GM18873 (cell line): Measurements from ENCODE around the gene CNGB1.
"Not testable (repeated sequence)": the region's sequence is repeated elsewhere in the genome, so short reads cannot be mapped to it uniquely, and the experiment has no call there.

Experiments used
- ATAC-seq: cut with Tn5 transposase; IDR thresholded peaks from one replicate; pipeline ENCODE4 v1.9.1; 2021; ENCODE audit warnings: mild to moderate bottlenecking, moderate library complexity, moderate number of reproducible peaks; ENCODE audit not compliant: unreplicated experiment, low FRiP score

CNGB1 gene

DNA sequence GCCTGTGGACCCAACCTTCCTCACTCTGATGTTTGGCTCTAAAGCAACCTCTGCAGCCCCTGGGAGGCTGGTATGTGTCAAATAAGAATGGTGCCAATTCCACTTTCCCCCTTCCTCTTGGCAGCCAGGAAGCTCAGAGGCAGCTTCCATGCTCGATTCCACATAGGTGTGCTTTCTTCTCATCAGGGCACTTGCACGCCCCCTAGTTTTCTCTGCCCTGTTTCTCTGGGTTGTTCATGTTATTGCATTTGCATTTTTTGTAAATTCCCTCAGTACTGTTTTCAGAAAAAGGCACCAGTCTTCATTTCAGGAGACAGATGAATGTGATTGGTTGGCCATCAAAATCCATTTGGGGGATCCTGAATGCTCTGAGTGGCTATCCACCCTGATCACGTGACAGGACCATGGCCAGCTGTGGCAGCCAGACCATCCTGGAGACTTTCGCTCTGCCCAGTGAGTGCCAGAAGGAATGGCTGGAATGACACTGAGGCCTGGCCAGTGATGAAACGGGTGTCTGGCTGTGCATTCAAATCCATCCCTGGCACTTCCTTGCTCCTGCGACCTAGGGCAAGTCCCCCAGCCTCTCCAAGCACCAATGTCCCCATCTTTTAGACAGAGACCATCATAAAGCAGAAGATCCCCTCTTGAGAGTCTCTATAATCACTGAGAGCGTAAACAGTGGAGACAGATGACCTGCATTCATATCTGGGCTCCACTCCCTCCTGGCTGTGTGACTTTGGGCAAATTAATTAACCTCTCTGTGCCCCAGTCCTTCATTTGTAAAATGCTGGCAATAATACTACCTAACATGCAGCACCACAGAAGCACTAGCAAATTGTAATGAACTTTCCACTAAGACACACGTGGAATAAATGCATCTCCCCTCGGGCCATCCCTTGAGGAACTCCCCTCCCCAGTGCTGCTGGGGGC, 56.4 kb downstream of the CNGB1 start:
- no peak for ATAC-seq

DNA sequence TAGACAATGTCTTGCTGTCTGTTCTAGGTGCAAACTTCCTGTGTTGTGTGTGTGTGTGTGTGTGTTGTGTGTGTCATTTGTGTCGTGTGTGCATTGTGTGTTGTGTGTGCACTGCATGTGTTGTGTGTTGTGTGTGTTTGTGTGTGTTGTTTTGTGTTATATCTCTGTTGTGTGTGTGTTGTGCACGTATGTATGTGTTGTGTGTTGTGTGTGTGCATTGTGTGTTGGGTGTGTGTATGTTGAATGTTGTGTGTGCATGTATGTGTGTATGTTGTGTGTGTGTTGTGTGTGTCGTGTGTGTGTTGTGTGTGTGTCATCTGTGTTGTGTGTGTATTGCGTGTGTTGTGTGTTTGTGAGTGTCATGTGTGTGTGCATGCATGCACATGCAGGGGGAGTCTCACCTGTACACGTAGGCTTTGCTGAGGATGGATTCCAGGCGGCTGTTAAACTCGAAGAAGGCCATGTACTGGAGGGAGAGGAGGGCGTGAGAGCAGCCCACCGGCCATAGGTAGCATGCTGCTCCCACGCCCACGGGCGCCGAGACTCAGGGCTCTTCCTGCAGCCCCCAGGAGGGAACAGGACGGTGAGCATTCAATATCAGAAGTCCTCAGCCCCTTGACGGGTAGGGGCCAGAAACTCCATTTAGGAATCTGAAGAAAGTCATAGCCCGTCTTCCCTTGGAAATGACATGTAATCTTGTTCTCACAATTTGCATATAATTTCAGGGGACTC, 58.2 kb downstream of the CNGB1 start:
- no peak for ATAC-seq

DNA sequence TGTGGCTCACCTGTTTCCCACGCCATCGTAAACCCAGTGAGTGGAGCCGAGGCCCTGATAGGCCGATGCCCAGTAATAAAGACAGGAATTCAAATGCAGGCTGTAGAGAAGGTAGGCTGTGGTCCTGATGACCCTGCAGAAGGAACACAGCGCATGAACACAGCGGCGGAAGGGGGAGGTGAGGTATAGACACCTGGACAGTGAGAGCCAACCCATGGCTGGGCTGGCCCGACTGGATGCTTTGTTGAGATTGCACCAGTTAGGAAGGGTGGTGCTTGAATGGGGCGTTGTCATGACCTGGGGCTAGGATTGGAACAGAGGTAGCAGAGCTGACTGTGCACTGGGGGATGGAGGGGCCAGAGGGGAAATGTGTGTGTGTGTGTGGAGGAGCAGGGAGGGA, 59.2 kb downstream of the CNGB1 start:
- ATAC-seq: no peak

DNA sequence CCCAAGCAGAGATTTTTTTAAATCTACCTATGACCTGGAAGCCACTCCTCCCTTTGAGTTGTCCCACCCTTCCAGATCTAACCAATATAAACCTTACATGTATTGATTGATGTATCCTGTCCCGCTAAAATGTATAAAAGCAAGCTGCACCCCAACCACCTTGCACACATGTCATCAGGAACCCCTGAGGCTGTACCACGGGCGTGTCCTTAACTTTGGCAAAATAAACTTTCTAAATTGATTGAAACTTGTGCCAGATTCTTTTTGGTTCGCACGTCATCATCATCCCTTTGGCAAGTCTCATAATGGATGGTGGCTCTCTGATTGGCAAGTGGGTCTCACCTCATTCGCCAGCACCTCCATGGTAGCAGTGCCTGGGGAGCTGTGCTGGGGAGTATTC, 60.2 kb downstream of the CNGB1 start:
- no peak for ATAC-seq

DNA sequence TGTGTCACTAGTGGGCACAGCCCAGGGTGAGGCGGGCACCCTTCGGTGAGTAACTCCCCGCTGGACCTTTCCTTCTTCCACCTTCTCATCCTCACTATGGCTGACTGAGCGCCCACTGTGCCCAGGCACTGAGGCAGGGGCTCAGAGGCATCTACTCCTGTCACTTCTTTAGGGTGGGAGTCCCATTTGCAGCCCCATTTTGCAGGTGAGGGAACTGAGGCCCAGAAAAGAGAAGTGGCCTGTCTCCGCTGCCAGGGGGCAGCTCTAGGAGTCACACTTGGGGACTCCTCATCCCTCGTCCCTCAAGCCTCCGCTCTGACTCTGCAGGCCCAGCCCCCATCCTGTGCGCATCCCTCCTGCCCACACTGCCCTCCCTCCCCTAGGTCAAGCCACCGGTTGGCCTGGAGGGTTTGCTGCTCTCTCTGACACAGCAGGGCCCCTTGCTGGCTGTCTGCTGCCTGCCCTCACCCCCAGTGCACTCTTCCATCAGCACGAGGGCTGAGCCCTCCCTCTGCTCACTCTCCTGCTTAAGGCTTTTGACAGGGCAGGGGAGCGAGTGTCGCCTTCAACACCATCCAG, 62.4 kb downstream of the CNGB1 start:
- no peak for ATAC-seq

DNA sequence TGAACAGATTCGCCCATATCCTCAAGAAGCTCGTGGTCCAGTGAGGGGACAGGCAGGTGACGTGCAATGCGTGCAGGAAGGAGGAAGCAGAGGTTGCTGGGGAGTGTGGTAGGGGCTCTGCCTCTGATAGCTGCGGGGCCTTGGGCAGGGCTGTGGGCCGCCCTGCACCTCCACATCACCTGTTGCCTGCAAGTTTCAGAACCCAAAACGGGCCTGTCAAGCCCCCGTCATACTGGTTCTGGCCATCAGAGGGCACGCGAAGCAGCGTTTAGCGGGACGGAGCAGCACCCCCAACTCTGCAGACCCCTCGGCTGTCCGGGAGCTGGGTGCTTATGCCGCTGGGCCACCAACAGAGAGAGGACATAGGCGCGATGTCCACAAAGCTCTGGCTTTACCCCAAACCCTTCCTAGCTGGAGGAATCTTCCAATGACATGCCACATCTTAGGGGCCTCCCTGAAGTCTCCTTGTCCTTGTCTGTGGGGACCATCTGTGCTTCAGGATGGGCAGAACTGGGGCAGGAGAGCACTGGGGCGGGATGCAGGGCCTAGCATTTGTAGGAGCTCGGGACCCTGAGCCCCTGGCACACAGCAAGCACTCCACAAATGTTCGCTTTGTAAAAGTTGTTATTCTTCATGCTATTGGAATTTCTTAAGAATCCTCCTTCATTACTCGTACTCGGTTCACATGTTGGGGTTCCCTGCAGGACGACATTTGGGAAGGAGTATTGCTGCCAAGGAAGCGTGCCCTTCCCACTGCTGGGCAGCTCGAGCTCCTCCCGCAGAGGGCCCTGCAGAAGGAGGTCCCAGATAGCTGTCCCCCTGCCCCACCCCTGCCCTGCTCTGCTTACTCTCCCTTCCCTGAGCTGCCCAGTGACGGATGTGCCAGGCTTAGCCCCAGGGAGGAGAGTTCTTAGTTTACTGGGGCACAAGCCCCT, 64.3 kb downstream of the CNGB1 start:
- no peak for ATAC-seq

DNA sequence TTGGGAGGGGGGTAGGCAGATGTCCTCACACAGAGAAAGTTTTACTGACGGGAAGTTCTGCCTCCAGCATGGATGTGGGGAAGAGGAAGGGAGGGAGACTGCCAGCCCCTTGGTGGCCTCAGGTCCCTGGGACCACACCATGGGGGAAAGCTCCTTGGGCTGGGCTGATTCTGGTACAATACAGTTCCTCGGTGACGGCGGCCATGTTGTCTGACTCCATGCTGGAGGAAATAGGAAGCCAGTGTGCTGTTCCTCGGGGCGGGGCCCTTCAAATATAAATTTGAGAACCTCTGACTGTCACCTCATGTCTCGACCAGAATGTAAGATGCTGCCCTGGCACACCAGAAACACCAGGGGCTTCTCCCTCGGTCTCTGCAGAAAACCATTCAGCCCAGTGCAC, 66.8 kb downstream of the CNGB1 start:
- ATAC-seq: no peak

DNA sequence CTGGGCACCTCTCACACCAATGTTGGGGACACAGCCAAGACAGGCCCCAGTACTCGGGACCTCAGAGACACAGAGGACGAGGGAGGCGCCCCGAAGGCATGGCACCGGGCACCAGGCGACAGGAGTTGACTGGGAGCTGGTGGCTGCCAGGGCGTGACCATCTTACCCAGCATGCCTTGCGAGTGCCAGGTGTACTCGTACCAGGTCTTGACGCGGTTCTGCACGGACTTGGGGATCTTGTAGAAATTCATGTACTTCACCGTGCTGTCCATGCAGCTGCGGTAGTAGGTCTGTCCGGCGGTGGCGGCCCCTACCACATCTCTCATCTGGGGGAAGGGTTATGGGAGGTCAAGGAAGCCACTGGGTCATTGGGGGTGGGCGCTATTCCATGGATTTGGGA, 67.3 kb downstream of the CNGB1 start:
- ATAC-seq: no peak

DNA sequence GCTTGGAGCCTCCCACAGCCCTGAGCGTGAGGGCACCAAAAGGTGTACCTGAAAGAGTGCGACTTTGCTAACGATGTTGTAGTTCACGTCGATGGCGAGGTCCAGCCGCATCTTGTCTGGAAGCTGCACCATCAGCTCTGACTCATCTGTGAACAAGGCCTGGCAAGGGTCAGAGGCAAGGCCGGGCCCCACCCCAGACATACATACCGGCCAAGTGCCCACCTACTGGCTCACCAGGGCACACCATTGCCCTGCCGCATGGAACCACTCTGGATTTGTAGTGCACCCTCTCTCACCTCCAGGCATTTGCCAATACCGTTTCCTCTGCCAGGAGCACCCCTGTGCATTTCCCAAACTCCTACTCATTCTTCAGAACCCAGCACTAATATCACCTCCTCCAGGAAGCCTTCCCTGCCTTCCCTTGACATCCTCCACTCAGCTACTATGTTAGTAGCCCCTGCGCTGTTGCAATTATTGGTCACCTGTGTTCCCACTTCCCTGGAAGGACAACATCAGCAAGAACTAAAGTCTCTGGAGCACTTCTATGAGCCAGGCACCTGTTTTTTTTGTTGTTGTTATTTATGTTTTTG, 69.4 kb downstream of the CNGB1 start:
- no peak for ATAC-seq

DNA sequence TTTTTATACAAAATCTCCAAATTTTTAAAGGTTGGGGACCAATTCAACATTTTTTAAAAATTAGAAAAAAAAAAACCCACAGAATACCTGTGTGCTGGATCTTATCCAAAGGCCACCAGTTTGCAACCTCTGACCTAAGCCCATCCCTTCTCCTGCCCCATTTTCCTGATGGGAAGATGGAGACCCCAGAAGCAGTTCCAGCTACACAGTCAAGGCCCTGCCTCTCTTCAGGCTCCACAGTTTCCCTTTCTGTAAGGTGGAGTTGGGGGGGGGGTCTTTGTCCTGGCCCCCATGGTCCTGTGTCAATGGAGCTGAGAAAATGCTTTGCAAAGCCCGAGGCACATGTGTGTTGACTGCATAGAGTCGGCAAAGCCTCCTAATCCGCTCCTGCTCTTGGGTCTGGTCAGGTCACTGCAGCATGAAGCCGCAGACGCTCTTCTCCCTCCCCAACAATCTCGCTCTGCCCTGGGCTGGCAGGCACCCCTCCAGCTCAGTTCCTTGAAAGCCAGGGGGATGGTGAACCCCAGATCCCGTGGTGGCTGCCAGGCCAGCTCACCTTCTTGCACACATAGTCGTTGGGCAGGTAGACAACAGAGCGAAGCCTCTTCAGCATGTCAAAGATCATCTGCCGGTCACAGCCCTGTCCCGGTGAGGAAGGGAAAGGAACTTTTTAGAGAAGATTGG, 70.0 kb downstream of the CNGB1 start:
- ATAC-seq: no peak

DNA sequence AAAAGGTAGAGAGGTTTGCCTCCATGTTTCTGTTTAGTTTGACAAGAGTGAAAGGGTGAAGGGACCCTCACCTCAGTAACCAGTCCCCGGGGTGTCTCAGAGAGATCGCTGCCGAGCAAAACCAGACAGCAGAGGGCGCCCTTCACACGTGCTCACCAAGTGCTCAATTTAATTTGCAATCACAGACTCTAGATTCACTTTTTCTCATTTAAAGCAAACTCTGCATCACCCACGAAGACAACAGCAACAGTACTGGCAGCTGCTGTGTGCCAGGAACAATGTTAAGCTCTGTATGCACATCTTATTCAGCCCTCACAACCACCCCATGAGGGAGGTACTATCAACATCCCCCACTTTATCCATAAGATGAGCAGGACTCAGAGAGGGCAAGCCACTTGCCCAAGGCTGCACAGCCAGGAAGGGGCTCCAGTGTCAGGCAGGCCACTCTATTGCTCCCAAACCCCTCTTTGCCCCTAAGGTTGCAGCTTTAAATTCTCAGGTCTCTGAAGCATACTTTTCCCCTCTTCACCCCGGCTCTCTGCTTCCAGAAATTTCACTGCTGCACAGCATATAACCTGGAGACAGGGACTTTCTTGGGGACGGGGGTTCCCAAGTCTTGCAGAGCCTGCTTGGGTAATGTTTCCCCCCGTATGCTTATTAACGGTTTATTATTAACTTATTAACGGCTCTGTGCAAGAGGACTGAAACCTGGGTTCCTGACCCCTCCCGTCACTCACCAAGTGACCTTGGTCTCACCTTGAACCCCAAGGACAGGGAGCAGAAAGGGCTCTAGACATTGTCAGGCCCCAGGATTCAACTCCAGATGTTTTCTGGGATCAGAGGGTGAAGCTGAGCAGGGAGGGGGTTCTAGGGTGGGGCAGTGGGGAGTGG, 70.9 kb downstream of the CNGB1 start:
- no peak for ATAC-seq

DNA sequence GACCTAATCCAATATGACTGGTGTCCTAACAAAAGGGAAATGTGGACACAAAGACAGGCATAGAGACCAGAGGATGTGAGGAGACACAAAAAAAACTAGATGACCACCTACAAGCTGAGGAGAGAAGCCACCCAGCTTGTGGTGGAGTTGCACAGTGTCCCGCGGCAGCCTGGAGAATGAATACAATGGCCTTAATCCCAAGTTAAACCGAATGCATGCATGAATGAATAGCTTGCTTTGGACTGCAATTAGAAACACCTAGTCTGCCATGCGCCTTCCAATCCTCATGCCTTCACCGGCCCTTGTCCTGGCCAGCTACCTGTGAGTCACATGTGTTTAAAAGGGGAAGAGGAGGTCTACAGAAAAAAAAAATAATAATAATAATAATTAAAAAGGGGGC, 72.0 kb downstream of the CNGB1 start:
- no peak for ATAC-seq

DNA sequence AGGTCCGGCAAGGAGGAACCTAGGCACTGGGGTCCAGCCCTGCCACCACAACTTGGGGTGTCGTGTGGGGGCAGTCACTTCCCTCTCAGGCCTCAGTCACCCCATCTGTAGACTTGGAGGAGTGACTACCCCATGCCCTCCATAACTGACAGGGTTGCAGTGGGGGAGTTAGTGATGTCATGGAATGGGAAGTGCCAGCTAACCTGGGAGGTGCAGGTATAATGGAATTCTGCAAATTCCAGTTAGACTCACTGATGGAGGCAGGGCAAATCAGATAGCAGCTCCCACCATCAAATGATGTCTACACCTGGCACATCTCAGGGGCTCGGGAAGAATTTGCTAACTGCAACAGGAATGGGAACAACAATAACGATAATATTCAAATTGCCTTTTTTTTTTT, 72.9 kb downstream of the CNGB1 start:
- no peak for ATAC-seq

DNA sequence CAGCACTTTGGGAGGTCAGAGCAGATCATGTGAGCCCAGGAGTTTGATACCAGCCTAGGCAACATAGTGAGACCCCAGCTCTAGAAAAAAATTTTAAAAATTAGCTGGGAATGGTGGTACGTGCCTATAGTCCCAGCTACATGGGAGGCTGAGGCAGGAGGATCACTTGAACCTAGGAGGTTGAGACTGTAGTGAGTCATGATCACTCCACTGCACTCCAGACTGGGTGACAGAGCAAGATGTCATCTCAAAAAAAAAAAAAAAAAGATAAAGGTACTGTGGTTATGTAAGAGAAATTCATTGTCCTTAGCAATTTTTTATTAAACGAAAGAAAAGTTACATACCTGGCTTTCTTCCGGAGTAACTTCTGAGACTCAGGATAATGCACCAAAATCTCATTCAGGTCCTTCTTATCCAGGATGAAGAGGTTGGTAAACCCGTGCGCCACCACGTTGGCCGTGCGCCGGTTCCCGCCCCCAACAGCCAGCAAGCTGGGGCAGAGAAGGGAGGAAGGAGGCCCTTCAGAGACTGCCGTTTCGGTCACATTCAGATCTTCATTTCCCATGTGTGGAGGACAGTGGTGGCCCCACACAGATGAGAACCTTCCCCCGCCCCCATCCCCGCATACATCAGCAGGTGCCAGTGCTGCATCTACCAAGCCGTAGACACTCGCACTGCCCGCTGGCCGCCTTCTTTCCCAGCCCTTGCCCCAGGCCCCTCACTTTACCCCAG, 73.7 kb downstream of the CNGB1 start:
- ATAC-seq: no peak

DNA sequence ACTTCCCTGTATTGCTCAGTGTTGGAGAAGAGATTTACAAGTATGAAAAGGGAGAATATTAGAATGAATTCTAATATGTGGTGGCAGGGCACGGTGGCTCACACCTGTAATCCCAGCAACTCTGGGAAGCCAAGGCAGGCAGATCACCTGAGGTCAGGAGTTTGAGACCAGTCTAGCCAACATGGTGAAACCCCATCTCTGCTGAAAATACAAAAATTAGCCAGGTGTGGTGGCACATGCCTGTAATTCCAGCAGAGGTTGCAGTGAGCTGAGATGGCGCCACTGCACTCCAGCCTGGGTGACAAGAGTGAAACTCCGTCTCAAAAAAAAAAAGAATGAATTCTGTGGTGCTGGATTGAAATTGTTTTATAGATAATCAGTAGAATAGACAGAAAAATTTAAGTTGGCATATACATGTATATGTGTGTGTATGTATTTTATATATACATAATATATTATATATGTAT, 75.8 kb downstream of the CNGB1 start:
- not testable (repeated sequence) for ATAC-seq

DNA sequence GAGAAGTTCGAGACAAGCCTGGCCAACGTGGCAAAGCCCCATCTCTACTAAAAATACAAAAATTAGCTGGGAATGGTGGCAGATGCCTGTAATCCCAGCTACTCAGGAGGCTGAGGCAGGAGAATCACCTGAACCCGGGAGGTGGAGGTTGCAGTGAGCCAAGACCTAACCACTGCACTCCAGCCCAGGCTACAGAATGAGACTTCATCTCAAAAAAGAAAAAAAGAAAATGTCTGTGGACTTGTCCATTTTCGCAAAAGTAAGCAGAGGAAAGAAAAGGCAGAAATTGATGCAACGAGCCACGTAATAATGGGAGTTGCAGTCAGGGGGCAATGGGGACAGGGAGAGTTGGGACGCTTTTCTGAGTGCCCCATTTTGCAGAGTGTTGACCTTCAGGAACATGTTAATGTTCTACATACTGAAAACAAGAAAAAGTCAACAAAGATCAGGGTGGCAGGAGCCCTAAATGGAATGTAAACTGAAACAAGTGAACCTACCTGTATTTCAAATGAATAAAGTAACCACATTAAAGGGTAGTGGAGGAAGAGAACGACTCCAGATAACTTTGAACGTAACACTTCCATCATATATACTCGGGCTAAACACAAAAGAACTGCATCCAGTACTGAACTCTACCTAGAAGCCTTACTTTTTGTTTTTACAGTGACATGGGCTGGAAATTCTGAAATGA, 76.4 kb downstream of the CNGB1 start:
- ATAC-seq: no peak
